ENCODE results near the gene SYNCRIP.
"Not testable (repeated sequence)": the region's sequence is repeated elsewhere in the genome, so short reads cannot be mapped to it uniquely, and the experiment has no call there.

The SYNCRIP gene

GRCh38 chr6:85642774-85643536 is at the start of gene SYNCRIP:
Gene SYNCRIP, minus strand, starts transcription at chr6:85642886. Its CDS starts 1,447 bp downstream, at chr6:85641439.
- peak; percentile 100 for DNase-seq

- DNase-seq: no peak
Measured at GRCh38 chr6:85691478-85691877, 48.8 kb upstream of the SYNCRIP start.

- no peak for DNase-seq
Measured at GRCh38 chr6:85690071-85690470, 47.4 kb upstream of the SYNCRIP start.

GRCh38 chr6:85685713-85686112 is 43.0 kb upstream of the SYNCRIP start:
- DNase-seq: no peak

GRCh38 chr6:85684809-85685171 is 42.1 kb upstream of the SYNCRIP start:
- DNase-seq: no peak

- DNase-seq: no peak
Measured at GRCh38 chr6:85684133-85684808, 41.6 kb upstream of the SYNCRIP start.

- DNase-seq: not testable (repeated sequence)
Measured at GRCh38 chr6:85681899-85682298, 39.2 kb upstream of the SYNCRIP start.

- no peak for DNase-seq
Measured at GRCh38 chr6:85680388-85680787, 37.7 kb upstream of the SYNCRIP start.

- no peak for DNase-seq
Measured at GRCh38 chr6:85679445-85680123, 36.9 kb upstream of the SYNCRIP start.

- DNase-seq: peak; percentile 99
Measured at GRCh38 chr6:85678602-85679444, 36.1 kb upstream of the SYNCRIP start.

- no peak for DNase-seq
Measured at GRCh38 chr6:85678026-85678601, 35.4 kb upstream of the SYNCRIP start.

- no peak for DNase-seq
Measured at GRCh38 chr6:85677234-85677956, 34.7 kb upstream of the SYNCRIP start.

GRCh38 chr6:85676086-85676729 is 33.5 kb upstream of the SYNCRIP start:
- no peak for DNase-seq

- no peak for DNase-seq
Measured at GRCh38 chr6:85675030-85675819, 32.5 kb upstream of the SYNCRIP start.

- DNase-seq: no peak
Measured at GRCh38 chr6:85674604-85675003, 31.9 kb upstream of the SYNCRIP start.

GRCh38 chr6:85673198-85674139 is 30.8 kb upstream of the SYNCRIP start:
- no peak for DNase-seq

- DNase-seq: no peak
Measured at GRCh38 chr6:85672623-85673022, 29.9 kb upstream of the SYNCRIP start.

GRCh38 chr6:85672050-85672449 is 29.4 kb upstream of the SYNCRIP start:
- DNase-seq: no peak

- no peak for DNase-seq
Measured at GRCh38 chr6:85670573-85670972, 27.9 kb upstream of the SYNCRIP start.

Data from right forelimb (tissue), 1 donor.